Spleen (tissue), 11 donors: ENCODE results near the gene TCHP. TPM values are rescaled to one million over a fixed set of nuclear protein-coding genes. Genes with fewer than 3 reads are reported as not detected.
"Not testable (repeated sequence)": the region's sequence is repeated elsewhere in the genome, so short reads cannot be mapped to it uniquely, and the experiment has no call there.

Experiments used
- DNase-seq: peaks from one replicate; pipeline ENCODE4 v3.0.0-alpha.2; 2020
- H3K27ac ChIP-seq, 8 donors: fragments of 200-600 bp; sonication (generic) in 7 of 8; 1 replicate in 4 of 8; 2 replicates in 4 of 8; pipeline versions ENCODE4 v1.5.0 to v1.8.0; 2016 to 2021; ENCODE audit warnings: inconsistent platforms in 4 of 8, mild to moderate bottlenecking in 4 of 8, moderate library complexity in 1 of 8
- H3K27me3 ChIP-seq, 7 donors: fragments of 200-600 bp; sonication (generic) in 6 of 7; replicated peaks in 1 of 7; 1 replicate in 4 of 7; 2 replicates in 3 of 7; pipeline versions ENCODE4 v1.5.0 to v1.8.0; 2016 to 2021; ENCODE audit warnings: inconsistent platforms in 3 of 7, mild to moderate bottlenecking in 1 of 7
- H3K36me3 ChIP-seq, 6 donors: fragments of 200-600 bp; sonication (generic) in 5 of 6; 1 replicate in 4 of 6; 2 replicates in 2 of 6; pipeline versions ENCODE4 v1.5.0 to v1.8.0; 2016 to 2021; ENCODE audit warnings: inconsistent platforms in 2 of 6
- H3K4me1 ChIP-seq, 6 donors: fragments of 200-600 bp; sonication (generic) in 5 of 6; 1 replicate in 3 of 6; 2 replicates in 3 of 6; pipeline versions ENCODE4 v1.5.0 to v1.8.0; 2016 to 2021; ENCODE audit warnings: inconsistent platforms in 3 of 6
- H3K4me3 ChIP-seq, 8 donors: fragments of 200-600 bp; sonication (generic) in 7 of 8; 1 replicate in 4 of 8; 2 replicates in 4 of 8; pipeline versions ENCODE4 v1.5.0 to v1.8.0; 2016 to 2021; ENCODE audit warnings: inconsistent platforms in 4 of 8, mild to moderate bottlenecking in 4 of 8, moderate library complexity in 2 of 8
- H3K9me3 ChIP-seq, 8 donors: fragments of 200-600 bp; sonication (generic) in 7 of 8; 1 replicate in 4 of 8; 2 replicates in 4 of 8; pipeline versions ENCODE4 v1.5.0 to v1.8.0; 2016 to 2021; ENCODE audit warnings: inconsistent platforms in 4 of 8
- POLR2A ChIP-seq, 3 donors: fragments of 450-650 bp; IDR thresholded peaks; one replicate each; pipeline ENCODE4 v1.5.1; 2017; ENCODE audit warnings: antibody characterized with exemption in 3 of 3, mild to moderate bottlenecking in 1 of 3
- POLR2AphosphoS5 ChIP-seq, 3 donors: sonication (generic); formaldehyde crosslinking; IDR thresholded peaks; one replicate each; pipeline ENCODE4 v1.5.1; 2017; ENCODE audit warnings: antibody characterized with exemption in 3 of 3
- WGBS, 5 donors: extraction: QIAGEN DNeasy Blood & Tissue Kit in 3 of 5; methylation state at CpG; one replicate each; pipeline versions ENCODE4 v1.1.5 to v1.1.7; 2013 to 2018; 5-methylcytosine and 5-hydroxymethylcytosine counted together
- intact Hi-C: fragments of 100-400 bp; cut with DNase I; formaldehyde crosslinking; loops from one replicate; pipeline ENCODE4 v1.15.0; 2023; ENCODE audit warnings: low total_unique reads
- polyA plus RNA-seq, 3 donors: library from polyadenylated mRNA; stranded (reverse); fragments of 200-250 nt; gene quantifications; one replicate each; pipeline ENCODE4 v1.2.1, GENCODE V29; 2013
- total RNA-seq, 7 donors: library from RNA; depleted of rRNA in 3 of 7; stranded (reverse); fragments of >200 nt in 3 of 7; fragmentation: NEBNext Ultra II Directional in 4 of 7; extraction: Animal tissue kit (Norgen Biotek cat#: 25700) in 4 of 7; gene quantifications; one replicate each; pipeline versions ENCODE4 v1.1.0 to v1.2.1, GENCODE V29; 2016 to 2021
- TF ChIP-seq, protein P1 (sequence below), 11 experiments: fragments of 200-600 bp in 7 of 11; fragments of 450-650 bp in 4 of 11; sonication (generic) in 4 of 11; IDR thresholded peaks in 8 of 11; conservative IDR thresholded peaks in 3 of 11; 1 replicate in 7 of 11; 2 replicates in 4 of 11; pipeline versions ENCODE4 v1.4.0 to v1.8.0; 2016 to 2021; ENCODE audit warnings: antibody characterized with exemption in 11 of 11, inconsistent platforms in 4 of 11, mild to moderate bottlenecking in 1 of 11
- donor health status: healthy with polysubstance abuse.
- donor health status: DM: no; HTN: no; CAD: no; lungs with moderate emphysema.
- donor health status: DM: no; HTN: no; CAD: no.
- donor health status: Bipolar disorder and iron deficiency.
- donor health status: healthy.
- donor health status: DM: no; HTN: no; CAD: no.
- donor health status: DM: yes; HTN: yes; CAD: no.

TCHP gene
- total and polyA plus RNA-seq, 10 donors, result 7.3 to 35.9 (median 24.5) TPM

DNA sequence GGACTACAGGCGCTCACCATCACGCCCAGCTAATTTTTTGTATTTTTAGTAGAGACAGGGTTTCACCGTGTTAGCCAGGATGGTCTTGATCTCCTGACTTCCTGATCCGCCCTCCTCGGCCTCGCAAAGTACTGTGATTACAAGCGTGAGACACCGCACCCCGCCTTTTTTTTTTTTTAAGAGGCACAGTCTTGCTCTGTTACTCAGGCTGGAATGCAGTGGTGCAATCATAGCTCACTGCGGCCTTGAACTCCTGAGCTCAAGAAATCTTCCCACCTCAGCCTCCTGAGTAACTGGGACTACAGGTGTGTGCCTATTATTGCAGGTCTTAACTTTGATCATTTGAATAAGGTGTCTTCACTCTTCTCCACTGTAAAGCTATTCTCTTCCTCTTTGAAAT lies 14.5 kb upstream of the TCHP start:
- no peak for TF ChIP-seq POLR2A (IDR thresholded peaks at IDR 0.05)
- no peak for TF ChIP-seq POLR2AphosphoS5 (IDR thresholded peaks at IDR 0.05)
- TF ChIP-seq, protein P1, sequence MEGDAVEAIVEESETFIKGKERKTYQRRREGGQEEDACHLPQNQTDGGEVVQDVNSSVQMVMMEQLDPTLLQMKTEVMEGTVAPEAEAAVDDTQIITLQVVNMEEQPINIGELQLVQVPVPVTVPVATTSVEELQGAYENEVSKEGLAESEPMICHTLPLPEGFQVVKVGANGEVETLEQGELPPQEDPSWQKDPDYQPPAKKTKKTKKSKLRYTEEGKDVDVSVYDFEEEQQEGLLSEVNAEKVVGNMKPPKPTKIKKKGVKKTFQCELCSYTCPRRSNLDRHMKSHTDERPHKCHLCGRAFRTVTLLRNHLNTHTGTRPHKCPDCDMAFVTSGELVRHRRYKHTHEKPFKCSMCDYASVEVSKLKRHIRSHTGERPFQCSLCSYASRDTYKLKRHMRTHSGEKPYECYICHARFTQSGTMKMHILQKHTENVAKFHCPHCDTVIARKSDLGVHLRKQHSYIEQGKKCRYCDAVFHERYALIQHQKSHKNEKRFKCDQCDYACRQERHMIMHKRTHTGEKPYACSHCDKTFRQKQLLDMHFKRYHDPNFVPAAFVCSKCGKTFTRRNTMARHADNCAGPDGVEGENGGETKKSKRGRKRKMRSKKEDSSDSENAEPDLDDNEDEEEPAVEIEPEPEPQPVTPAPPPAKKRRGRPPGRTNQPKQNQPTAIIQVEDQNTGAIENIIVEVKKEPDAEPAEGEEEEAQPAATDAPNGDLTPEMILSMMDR (IDR thresholded peaks at IDR 0.05 in 8 of 11, conservative IDR thresholded peaks at IDR 0.05 in 3 of 11), result no peak
- intact Hi-C loops, result loop anchor here (10.0 kb wide), 1 partner anchor 81 kb away; no protein-coding TSS in a partner anchor
- DNase-seq, result no peak
- Histone ChIP-seq H3K4me3 (no peak overlapping the region), H3K4me1 (peaks cover 15 to 51% (median 35%) of the 10 kb centered on the region in 6 donors), H3K36me3 (no peaks in the 10 kb centered on the region), H3K27me3 (no peaks in the 10 kb centered on the region), H3K27ac (no peak overlapping the region), H3K9me3 (no peaks in the 10 kb centered on the region)
- WGBS, 5 donors, result 83 to 90% (median 87%) methylated on average over 10 of the region's 10 CpGs

DNA sequence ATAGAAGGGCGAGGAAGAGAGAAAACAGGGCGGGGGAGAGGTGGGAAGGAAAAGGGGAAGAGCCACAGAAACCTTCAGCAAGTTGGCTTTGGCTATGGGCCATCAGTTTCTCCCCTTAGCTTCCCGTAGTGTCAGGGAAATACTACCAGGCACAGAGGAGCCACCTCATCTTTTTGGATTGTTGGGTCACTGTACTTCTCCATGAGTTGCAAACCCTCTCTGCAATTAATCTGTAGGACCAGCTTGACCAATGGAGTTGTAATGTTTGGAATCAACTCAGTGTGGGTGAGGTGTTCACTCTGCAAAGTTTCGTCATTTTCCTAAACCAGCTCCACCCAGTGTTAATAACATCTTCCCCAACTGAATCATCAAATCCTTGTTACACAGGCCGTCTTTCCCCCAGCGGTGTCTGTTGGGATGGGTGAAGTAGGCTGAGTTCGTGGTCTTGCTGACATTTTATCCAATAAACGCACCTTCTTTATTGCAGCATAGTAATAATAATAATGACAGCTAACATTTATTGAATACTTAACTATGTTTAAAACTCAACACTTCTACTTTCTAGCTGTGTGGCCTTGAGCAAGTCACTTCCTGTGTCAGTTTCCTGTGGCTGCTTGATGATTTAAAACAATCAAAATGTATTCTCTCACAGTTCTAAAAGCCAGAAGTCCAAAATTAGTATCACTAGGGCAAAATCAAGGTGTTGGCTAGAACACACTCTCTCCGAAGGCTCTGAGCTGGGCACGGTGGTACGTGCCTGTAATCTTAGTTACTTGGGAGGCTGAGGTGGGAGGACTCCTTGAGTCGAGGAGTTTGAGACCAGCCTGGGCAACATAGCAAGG lies 11.7 kb upstream of the TCHP start:
- H3K36me3 ChIP-seq, result no peaks in the 10 kb centered on the region
- no peaks in the 10 kb centered on the region for H3K9me3 ChIP-seq
- TF ChIP-seq POLR2A (IDR thresholded peaks at IDR 0.05), result no peak
- TF ChIP-seq, protein P1 (IDR thresholded peaks at IDR 0.05 in 8 of 11, conservative IDR thresholded peaks at IDR 0.05 in 3 of 11), result no peak
- TF ChIP-seq POLR2AphosphoS5 (IDR thresholded peaks at IDR 0.05), result peak in 1 of 3 donors; percentile 12
- DNase-seq, result no peak
- H3K27me3 ChIP-seq, result no peaks in the 10 kb centered on the region
- 17 to 35% (median 21%) methylated on average over 12 of the region's 12 CpGs for WGBS, 5 donors
- intact Hi-C loops, result loop anchor here (10.0 kb wide), 1 partner anchor 84 kb away; no protein-coding TSS in a partner anchor
- peaks cover 10 to 64% (median 40%) of the 10 kb centered on the region in 6 donors for H3K4me1 ChIP-seq
- peak overlapping the region; percentile 87 to 92 (median 90) for H3K27ac ChIP-seq
- peak overlapping the region in 1 of 8 donors; percentile 44 for H3K4me3 ChIP-seq

DNA sequence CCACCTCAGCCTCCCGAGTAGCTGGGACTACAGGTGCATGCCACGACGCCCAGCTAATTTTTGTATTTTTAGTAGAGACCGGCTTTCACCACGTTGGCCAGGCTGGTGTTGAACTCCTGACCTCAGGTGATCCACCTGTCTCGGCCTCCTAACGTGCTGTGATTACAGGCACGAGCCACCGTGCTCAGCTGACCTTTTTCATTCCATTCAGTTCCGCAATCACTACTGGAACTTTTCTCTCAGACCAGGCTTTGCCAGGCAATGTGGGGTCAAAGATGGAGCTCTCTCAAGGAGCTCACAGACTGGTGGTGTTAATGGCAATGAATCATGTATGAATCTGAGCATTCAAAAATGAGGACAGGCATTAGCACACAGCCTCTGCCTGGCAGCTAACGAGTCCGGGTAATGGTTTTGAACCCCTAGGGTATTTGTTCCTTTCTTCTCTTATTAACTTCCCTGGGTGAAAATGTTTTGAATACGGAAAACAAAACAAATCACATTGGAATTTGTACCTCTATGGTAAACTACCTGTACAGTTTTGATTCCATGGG lies 9.4 kb upstream of the TCHP start:
- 86 to 93% (median 90%) methylated on average over 13 of the region's 13 CpGs for WGBS, 5 donors
- Histone ChIP-seq H3K4me1 (peaks cover 10 to 69% (median 42%) of the 10 kb centered on the region in 6 donors), H3K9me3 (no peaks in the 10 kb centered on the region), H3K36me3 (no peaks in the 10 kb centered on the region), H3K27me3 (no peaks in the 10 kb centered on the region), H3K27ac (no peak overlapping the region), H3K4me3 (no peak overlapping the region)
- intact Hi-C loops, result no loop called here
- no peak for DNase-seq
- TF ChIP-seq POLR2A (IDR thresholded peaks at IDR 0.05), result no peak
- TF ChIP-seq, protein P1 (IDR thresholded peaks at IDR 0.05 in 8 of 11, conservative IDR thresholded peaks at IDR 0.05 in 3 of 11), result no peak
- no peak for TF ChIP-seq POLR2AphosphoS5 (IDR thresholded peaks at IDR 0.05)

DNA sequence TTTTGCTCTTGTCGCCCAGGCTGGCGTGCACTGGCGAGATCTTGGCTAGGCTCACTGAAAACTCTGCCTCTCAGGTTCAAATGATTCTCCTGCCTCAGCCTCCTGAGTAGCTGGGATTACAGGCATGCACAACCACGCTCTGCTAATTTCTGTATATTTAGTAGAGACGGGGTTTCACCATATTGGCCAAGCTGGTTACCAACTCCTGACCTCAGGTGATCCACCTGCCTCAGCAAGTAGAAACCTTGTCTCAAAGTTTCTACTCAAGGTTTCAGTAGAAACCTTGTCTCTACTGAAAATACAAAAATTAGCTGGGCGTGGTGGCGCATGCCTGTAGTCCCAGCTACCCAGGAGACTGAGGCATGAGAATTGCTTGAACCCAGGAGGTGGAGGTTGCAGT lies 8.3 kb upstream of the TCHP start:
- DNase-seq, H3K4me3 ChIP-seq, H3K27me3 ChIP-seq, H3K36me3 ChIP-seq, H3K9me3 ChIP-seq, intact Hi-C loops: not testable (repeated sequence)
- H3K27ac ChIP-seq, result peak overlapping the region in 2 of 8 donors; percentile 50 to 63
- WGBS, 5 donors, result 86 to 95% (median 91%) methylated on average over 7 of the region's 7 CpGs
- H3K4me1 ChIP-seq, result peaks cover 10 to 66% (median 42%) of the 10 kb centered on the region in 6 donors
